ENCODE data around the gene VAC14.
A peak's percentile ranks its signal among the peaks of the same experiment; 100 is the strongest.

VAC14 gene

DNA sequence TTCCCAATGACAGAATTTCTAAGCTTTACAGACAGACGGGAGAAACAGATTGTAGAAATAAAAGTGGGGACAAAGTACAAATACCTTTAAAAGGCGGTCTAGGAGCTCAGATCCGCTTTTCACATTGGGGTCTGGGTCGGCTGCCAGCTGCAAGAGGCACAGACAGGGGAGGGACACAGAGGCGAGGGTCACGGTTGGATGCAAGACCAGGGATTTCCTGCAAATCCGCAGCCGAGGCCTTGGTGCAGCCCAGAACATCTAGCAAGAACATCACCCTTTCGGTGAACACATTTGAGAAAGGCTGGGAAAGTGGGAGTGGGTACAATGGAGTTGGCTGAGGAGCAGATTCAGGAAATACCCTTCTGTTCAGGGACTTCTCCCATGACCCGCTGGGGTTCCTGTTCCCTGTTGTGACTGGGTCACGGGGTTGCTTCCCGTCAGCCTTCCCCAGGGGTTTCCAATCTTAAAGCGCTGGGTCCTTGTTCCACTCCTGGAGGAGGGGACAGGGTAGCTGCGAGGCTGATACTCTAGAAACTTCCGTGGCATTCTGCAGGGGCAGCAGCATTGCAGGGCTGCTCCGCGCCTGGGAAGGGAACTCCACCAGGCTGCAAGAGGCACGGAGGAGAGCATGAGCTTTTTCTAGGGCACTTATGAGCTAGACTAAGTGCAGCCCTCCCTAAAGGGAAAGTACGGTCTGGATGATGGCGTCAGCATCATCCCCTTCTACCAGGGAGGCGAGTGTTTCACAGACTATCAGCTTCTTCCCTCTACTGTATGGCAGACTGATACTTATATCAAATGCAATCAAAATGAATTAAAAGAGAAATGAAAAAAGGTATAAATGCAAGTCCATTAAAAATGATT lies 16.0 kb downstream of the VAC14 start:
- DNase-seq: no peak

DNA sequence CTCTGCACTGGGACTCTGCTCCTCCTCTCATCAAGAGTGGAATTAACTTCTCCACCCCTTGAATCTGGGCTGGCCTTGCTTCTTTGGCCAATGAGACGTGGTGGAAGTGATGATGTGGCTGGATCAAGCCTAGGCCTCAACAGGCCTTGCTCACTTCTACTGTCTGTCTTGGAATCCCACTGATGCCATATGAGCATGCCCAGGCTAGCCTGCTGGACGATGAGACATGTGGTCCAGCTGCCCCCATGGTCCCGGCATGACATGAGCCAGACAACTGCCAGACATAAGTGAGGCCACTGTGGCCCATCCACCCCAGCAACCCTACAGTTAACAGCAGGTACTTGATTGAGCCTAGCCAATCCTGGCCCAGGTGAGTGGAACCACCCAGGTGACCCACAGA lies 18.7 kb downstream of the VAC14 start:
- DNase-seq: no peak

DNA sequence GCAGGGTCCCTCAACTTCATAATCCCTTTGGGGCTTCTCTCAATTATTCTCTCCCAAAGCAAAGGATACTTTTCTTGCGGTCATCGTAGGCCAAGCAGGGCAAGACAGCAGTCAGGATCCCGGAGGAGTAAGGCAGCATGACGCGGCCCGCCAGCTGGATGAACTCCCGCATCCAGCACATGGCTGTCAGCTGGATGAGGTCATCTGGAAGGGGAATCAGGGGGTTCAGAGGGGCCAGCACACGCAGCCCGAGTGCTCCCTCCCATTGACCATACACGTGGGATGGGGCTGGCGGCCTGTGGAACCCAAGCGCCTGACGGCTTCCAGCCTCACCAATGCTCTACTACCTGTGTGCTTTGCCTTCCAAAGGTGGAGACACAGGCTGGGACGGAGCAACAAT lies 19.2 kb downstream of the VAC14 start:
- DNase-seq: no peak

DNA sequence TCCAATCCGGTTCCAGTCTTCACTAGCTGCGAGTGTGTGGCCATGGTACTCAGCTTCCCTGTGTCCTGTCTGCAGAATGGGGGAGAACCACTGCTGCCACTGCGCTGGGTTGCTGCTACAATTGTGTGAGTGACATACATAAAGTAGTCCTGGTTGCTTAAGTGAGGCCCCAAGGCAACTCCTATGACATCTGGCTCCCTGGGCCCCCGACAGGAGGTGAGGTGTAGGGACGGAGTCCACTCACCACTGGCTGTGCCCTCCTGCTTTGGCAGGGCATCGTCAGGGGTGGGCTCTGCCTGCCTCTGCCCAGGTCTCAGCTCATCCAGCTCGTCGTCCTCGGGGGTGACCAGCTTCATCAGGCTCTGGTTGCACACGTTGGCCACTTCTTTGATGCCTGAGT lies 20.4 kb downstream of the VAC14 start:
- no peak for DNase-seq

DNA sequence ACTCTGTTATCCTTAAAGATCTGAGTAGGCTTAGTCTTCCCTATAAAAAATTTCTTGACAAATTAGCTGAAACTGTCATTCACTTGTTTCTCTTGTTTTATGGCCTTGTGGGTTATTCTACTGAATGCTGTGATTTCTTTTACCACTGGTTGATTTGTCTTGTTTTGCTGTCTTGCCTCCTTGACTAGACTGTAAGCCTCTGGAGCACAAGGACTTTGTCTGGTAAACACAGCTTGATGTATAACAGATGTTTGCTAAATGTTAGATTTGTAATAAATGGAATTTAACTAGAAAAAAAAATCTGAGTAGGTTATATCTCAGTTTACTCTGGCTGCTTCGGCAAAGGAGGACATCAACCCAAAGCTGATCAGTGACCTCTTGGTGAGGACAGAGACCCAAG lies 21.6 kb downstream of the VAC14 start:
- DNase-seq: no peak

DNA sequence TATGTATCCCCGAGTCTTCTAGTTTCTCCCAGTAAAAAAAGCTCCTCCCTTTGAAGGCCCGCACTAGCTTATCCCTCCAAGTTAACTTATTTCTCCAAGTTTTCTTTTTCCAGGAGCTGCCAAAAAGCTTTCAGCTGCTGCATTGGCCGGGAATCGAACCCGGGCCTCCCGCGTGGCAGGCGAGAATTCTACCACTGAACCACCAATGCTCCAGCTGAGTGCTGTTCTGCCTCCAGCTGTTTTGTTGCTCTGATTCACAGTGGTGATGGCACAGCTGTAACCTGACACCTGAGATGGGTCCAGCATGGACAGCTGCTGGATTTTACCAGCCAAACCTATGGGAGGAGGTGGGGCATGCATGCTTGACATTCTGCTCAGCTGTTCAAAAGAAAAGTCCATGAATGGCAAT lies 22.1 kb downstream of the VAC14 start:
- no peak for DNase-seq

DNA sequence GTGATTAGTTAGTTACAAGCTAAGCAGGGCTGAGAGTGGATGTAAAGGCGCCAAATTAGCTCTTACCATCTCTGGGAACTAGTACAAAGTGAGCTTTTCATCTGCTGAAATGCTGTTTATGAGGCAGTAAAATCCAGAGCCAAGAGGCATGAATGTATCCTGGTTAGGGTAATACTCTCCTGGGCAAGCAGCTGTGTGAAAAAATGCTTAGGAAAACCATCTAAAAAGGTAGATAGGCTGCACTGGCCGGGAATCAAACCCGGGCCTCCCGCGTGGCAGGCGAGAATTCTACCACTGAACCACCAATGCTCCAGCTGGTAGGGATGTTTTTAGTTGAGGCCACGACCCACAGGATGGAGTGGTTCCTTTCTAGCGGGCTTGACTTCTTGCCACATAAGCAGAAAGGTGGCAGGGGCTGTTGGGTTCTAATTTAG lies 23.0 kb downstream of the VAC14 start:
- no peak for DNase-seq

DNA sequence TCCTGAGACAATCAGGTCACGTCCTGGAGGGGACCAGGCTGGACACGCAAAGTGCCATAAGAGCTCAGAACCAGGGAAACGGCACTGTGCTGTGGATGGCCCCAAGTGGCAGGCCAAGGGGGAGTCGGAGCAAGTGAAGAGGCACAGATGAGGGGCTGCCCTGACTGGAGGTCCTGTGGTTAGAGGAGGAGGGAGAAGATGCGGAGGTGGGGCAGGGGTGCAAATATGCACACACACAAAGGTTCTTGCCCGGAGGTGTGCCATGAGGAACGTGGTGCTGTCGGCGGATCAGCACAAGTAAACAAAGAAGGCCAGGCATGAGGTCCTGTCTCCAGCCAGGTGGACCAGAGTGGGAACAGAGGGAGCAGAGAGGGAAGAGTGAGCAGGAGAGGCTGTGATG lies 23.5 kb downstream of the VAC14 start:
- no peak for DNase-seq

DNA sequence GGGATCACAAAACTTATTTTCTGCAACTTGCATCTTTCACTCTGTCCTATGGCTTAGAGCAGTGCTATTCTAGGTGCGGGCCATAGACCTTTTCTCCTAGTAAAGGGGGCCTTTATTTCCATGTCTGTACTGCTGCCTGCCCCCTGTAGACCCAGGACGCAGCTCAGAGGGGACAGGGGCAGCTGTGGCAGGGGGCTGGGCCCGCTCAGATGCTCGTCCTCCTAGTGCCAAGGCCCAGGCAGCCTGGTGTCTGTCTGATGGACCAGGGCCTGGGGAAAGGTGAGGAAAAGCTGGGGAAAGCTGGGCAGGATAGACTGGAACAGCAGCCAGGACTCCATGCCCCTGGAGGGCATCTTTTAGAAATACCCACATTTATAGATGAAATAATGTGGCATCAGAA lies 25.6 kb downstream of the VAC14 start:
- no peak for DNase-seq

DNA sequence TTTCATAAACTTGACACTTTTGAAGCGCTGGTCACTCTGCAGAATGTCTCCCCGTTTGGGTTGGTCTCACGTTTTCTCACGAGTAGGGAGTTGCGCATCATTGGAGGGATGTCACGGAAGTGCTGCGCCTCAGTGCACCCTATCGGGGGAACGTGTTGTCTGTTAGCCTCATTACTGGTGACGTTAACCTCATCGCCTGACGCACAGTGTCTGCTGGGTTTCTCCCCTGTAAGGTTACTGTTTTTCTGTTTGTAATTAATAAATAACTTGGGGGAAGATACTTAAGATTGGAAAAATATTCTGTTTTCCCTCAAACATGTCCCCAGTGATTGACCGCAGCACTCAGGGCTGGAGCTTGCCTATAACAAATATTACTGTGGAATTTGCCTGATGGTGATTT lies 26.7 kb downstream of the VAC14 start:
- no peak for DNase-seq

DNA sequence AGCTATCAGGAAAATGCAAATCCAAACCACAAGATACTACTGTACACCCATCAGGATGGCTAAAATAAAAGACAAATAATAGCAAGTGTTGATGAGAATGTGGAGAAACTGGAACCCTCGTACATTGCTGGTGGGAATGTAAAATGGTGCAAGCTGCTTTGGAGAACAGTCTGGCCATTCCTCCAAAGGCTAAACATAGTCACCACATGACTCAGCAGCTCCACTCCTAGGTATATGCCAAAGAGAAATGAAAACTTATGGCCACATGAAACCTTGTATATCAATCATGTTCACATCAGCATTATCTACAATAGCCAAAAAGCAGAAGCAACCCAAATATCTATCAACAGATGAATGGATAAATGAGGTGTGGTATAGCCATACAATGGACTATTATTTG lies 28.5 kb downstream of the VAC14 start:
- DNase-seq: no peak

DNA sequence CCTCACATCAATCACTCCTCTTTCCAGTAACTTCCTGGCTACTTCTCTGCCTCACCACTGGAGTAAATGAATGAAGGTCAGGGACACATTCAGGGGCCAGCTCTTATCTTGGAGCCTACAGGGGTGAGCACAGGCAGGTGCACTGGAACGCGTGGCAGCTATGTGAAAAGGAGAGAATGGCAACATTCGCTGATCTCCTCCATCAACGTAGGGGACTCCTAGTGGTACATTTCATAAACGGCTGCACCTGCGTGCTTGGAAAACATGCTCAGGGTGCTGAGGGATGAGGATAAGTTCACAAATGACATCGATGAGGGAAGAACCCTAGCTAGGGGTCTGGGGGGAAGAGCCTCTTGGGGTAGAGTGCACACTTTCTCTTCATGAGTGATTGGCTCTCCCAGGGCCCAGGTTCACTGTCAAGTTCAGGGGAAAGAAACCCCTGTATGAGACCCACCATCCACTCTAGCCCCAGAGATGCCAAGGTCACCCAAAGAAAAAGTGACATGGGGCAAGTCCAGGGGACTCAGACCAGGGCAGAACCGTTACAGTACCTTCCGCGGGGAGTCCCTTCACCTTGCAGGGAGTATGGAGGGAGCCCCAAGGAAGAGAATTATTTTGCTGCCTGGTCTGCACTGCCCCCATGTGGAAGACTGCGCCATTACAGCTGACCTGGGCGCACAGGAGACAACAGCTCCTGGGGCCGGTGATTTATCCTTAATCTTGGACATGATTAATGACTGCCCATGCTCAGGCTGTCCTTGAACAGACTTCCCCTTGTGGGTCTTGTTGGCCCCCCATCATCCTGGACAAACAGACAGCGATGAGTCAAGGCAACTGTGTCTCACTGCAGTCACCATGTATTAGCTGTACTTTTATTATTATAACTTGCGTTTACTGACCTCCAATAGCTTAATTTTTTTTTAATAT lies 30.1 kb downstream of the VAC14 start:
- DNase-seq: peak; percentile 35

DNA sequence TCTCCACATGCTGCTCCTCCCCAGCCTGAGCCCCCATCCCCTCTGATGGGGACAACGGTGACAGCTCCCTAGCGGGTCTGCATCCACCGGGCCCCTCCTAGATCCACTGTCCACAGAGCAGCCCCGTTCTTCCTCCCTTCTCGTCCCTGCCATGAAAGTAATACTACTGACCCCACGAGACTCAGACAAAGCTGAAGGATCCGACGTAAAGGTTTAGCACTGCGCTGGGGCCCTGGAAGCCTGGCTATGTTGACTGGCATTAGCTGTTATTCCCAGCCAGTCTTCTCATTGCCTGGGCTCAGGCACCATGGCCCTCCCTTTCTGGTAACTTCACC lies 30.7 kb downstream of the VAC14 start:
- DNase-seq: no peak

DNA sequence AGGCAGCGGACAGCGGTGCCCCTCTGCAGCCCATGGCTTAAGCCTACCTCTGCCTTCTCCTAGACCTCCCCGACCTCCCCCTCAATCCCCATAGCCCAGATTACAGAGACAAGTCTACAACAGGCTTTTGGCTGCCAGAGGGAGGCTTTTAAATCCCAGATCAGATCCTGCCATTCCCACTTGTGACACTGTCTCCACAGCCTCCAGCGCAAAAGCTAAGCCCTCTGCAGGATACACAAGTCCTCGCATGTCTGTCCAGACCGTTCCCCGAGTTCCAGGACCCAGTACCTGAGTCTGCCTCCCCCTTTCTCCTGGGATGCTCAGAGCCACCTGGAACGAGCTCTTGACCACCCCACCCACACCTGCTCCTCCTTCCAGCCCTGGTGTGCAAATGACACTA lies 31.2 kb downstream of the VAC14 start:
- no peak for DNase-seq

DNA sequence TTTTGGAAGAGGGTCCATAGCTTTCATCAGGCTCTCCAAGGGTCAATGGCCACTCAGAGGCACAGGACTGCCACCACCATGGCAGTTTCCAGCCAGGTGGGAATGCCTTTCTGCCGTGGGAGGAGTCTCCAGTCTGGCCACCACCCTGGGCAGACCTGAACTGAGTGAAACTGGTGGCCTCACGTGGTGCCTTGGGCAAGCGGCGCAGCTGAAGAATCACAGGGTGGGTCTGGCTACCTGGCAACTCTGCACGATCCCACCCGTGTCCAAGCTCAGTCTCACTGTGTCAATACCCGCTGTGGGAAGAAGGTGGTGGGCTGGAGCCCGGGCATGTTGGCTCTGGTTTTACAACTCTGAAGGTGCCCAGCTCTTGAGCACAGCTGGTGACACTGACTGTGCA lies 31.8 kb downstream of the VAC14 start:
- no peak for DNase-seq

DNA sequence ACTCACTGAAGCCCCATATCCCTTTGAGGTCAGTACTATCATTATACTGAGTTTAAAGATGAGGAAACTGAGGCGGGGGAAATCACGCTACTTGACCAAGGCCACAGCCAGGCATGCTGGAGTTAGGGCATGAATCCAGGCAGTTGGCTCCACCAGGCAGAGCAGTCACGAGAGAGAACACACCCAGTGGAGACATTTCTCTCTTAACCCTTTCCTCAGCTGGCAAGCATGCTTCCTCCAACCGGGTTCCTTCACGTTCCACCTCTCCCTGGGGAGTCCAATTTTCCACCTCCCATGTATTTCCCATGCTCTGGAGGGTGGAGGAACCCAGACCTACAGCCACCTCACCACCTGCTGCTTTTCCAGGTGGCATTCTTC lies 32.8 kb downstream of the VAC14 start:
- DNase-seq: no peak

DNA sequence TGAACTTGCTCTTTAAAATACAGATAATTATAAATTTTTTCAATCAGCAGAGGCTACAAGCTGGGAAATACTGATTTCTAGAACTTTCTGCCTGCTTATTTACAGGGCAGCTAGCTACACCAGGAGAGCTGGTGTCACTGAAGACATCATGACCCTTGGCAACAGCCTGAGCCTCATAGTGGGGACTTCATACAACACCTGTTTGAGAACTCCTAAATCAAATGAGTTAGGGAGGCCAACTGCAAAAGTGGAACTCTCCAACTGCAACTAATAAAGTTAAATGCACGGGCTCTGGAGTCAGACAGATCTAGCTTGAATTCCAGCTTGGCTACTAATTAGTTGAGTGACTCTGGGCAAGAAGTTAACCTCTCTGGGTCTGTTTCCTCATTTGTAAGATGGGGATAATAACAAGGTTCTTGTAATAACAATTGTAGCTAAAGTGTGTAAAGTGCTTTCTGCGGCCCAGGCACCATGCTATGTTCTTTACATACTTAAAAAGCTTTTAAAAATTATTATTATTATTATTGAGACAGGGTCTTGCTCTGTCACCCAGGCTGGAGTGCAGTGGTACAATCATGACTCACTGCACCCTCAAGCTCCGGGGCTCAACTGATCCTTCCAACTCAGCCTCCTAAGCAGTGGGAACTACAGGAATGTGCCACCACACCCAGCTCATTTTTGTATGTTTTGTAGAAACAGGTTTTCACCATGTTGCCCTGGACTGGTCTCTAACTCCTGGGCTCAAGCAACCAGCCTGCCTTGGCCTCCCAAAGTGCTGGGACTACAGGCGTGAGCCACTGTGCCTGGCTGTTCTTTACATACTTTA lies 33.4 kb downstream of the VAC14 start:
- no peak for DNase-seq

DNA sequence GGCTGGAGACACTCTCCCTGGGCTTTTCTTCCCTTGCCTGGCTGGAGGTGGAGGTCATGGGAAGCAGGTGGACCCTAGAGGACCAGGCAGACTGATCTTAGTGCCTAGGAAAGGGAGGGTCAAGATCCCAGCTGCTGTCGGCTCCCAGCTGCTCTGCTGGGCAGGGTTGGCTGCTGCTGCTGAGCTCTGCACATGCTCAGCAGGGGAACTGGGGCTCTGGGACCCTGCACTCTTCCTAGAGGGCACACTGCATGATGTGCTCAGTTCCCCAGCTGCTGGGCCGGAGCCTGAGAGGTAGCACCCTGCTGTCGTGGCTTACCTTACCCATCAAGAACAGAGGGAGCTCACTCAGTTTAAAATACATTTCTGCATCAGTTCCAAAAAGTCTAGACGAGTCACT lies 34.3 kb downstream of the VAC14 start:
- DNase-seq: no peak

DNA sequence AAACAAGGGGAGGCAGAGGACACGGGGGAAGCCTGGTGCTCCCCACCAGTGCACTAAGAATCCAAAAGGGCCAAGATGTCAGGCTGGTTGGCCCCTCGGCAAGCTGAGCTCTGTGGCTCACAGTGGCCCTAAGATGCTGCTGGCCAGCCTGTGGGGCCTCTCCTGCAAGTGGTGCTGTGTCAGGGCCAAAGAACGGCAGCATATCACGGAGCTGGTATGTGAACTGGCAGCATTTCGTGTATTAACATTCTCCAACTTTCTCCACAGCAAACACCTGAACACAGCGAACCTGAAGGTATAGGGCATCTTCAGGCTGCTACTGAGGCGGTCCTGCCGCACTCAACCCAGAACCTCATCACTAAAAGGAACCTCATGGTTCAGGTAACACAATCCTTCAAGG lies 34.8 kb downstream of the VAC14 start:
- no peak for DNase-seq

DNA sequence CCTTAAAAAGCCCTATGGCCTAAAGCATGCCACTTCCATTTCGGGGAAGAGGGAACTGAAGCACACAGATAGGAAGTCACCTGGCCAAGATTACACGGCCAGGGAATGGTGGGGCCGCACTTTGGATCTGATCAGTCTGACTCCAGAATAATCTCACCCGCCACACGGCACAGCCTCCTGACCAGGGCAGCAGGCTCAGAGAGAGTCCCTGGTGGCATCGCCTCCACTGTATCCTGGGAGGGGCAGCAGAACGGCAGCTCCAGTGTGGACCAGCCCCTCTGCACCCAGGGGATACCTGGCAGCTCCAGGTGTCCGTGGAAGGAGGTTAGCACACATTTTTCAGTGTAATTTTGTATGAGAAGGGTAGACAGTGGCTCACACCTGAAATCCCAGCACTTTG lies 35.5 kb downstream of the VAC14 start:
- DNase-seq: no peak

DNA sequence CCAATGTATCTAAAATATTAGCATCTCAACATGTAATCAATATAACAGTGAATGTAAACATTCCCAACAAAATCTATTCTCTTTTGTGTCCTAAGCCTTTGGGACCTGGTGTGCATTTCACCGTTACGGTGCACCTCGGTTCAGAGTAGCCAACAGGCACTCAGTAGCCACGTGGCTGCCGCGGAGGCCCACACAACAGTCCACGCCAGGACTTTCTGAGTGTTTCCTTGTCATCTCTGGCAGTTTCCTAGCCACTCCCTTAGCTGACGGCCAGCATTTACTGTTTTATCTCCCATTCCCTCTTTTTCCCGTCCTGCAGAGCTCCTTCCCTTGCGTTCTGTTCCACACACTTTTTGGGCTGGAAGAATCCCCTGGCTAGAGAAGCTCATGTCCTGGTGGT lies 36.3 kb downstream of the VAC14 start:
- DNase-seq: no peak

DNA sequence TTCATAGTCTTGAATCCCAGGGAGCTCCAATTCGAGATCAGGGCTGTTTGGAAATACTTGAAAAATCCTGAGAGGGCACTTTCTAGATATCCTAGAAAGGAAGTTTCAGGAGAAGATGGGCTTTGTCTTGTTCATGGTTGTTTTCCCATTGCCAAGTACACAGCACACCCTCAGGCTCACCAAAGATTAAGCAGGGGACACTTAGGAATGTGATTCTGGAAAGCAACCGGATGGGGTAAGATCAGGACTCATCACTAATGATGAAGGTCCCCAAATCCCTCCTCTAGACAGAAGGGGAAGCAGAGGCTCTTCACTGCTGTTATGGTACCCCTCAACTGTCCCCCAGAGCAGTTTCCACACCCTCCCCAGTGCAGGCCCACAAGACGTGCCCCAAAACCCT lies 40.7 kb downstream of the VAC14 start:
- DNase-seq: no peak

DNA sequence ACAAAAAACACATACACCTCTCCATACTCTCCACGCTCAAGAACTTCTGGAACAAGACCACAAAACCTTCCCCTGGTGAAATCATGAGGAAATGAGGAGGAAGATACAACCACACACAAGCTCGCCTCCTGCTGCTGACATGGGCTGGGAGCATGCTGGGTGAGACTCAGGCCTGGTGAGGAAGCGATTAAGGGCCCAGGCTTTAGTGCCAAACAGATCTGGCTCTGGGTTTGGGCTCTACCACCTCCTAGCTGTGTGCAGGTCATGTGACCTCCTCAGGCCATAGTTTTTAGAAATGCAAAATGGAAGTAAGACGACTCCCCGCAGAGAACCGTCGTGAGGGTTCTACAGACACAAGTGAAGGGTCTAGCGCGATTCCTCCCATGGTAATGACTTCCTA lies 41.3 kb downstream of the VAC14 start:
- DNase-seq: no peak

Data from CD4-positive, alpha-beta T cell treated with Interleukin-15 for 1 hour (primary cell).